ENCODE results near the gene S100A7A. TPM values are rescaled to one million over a fixed set of nuclear protein-coding genes. Genes with fewer than 3 reads are reported as not detected.
A peak's percentile ranks its signal among the peaks of the same experiment; 100 is the strongest.

The S100A7A gene
- polyA plus RNA-seq, 1 of the 3 experiments (the other 2 are of a cell fraction) = not detected

- Histone ChIP-seq H3K4me2 (no peak overlapping the region), H3K9me3 (no peaks in the 10 kb centered on the region), H3K79me2 (ENCODE audit: insufficient read depth) (no peaks in the 10 kb centered on the region), H3K9me2 (no peaks in the 10 kb centered on the region), H3K36me3 (replicated peaks in 1 of 2; ENCODE audit: control insufficient read depth in 1 of 2, insufficient read depth in 2 of 2, low read length in 1 of 2) (no peaks in the 10 kb centered on the region), H3K9ac (no peak overlapping the region), H4K20me1 (ENCODE audit: insufficient read depth) (no peaks in the 10 kb centered on the region), H3F3A (replicated peaks; ENCODE audit: insufficient read depth) (no peaks in the 10 kb centered on the region), H3K27ac (ENCODE audit: low read depth in 2 of 2, low read length in 1 of 2) (no peak overlapping the region), H3K4me1 (ENCODE audit: control insufficient read depth in 1 of 2, insufficient read depth in 2 of 2, low read depth in 1 of 2, low read length in 1 of 2) (no peaks in the 10 kb centered on the region), H3K4me3 (ENCODE audit: low read depth in 2 of 2, low read length in 1 of 2) (no peak overlapping the region), H2AFZ (ENCODE audit: low read depth) (no peak overlapping the region), H3K27me3 (ENCODE audit: insufficient read depth) (peaks cover 12% of the 10 kb centered on the region; the same call in 1 of the 2 replicates)
- no peak for TF ChIP-seq PBX3 (IDR thresholded peaks at IDR 0.05)
- TF ChIP-seq CTCF (IDR thresholded peaks at IDR 0.05) = peak; percentile 11; the same call in 1 of the 2 replicates
- 0% methylated on average over 3 of the region's 6 CpGs for WGBS (ENCODE audit: low lambda C conversion rate)
- DNase-seq = no peak
- POLR2A ChIA-PET = no interaction called here
- CTCF ChIA-PET = interaction anchor here (2.3 kb wide), 1 partner anchor 66 kb away, joined by 10 read pairs; no protein-coding TSS in a partner anchor
These were observed 12.5 kb downstream of the S100A7A start for GRCh38 chr1:153428791-153429190.

- Histone ChIP-seq H3K79me2 (ENCODE audit: insufficient read depth) (no peaks in the 10 kb centered on the region), H3K4me2 (no peak overlapping the region), H3F3A (replicated peaks; ENCODE audit: insufficient read depth) (no peaks in the 10 kb centered on the region), H3K9me3 (no peaks in the 10 kb centered on the region), H3K27me3 (ENCODE audit: insufficient read depth) (peaks cover 12% of the 10 kb centered on the region; the same call in 1 of the 2 replicates), H4K20me1 (ENCODE audit: insufficient read depth) (no peaks in the 10 kb centered on the region), H3K27ac (ENCODE audit: low read depth in 2 of 2, low read length in 1 of 2) (no peak overlapping the region), H3K4me3 (ENCODE audit: low read depth in 2 of 2, low read length in 1 of 2) (no peak overlapping the region), H3K36me3 (replicated peaks in 1 of 2; ENCODE audit: control insufficient read depth in 1 of 2, insufficient read depth in 2 of 2, low read length in 1 of 2) (no peaks in the 10 kb centered on the region), H3K9me2 (no peaks in the 10 kb centered on the region), H2AFZ (ENCODE audit: low read depth) (no peak overlapping the region), H3K4me1 (ENCODE audit: control insufficient read depth in 1 of 2, insufficient read depth in 2 of 2, low read depth in 1 of 2, low read length in 1 of 2) (no peaks in the 10 kb centered on the region), H3K9ac (no peak overlapping the region)
- POLR2A ChIA-PET = no interaction called here
- no peak for DNase-seq
- CTCF ChIA-PET = interaction anchor here (1.2 to 2.3 kb wide), 2 partner anchors 65 to 77 kb away, joined by 3 to 10 read pairs; no protein-coding TSS in a partner anchor
- 5% methylated on average over 7 of the region's 7 CpGs for WGBS (ENCODE audit: low lambda C conversion rate)
- no peak for TF ChIP-seq JUND (IDR thresholded peaks at IDR 0.05)
- TF ChIP-seq FOSL2 (IDR thresholded peaks at IDR 0.05; ENCODE audit: borderline replicate concordance, low read depth) = no peak
- TF ChIP-seq MAX (IDR thresholded peaks at IDR 0.05; ENCODE audit: low read depth) = no peak
- no peak for TF ChIP-seq ZBTB33 (IDR thresholded peaks at IDR 0.05; ENCODE audit: borderline replicate concordance, low read depth)
- no peak for TF ChIP-seq NRF1 (IDR thresholded peaks at IDR 0.05; ENCODE audit: low read depth, low read length)
- TF ChIP-seq YY1 (IDR thresholded peaks at IDR 0.05; ENCODE audit: low read depth) = no peak
- TF ChIP-seq MEF2A (IDR thresholded peaks at IDR 0.05; ENCODE audit: borderline replicate concordance, low read depth) = no peak
- no peak for TF ChIP-seq REST (IDR thresholded peaks at IDR 0.05; ENCODE audit: low read depth, low read length)
- no peak for TF ChIP-seq RCOR1 (IDR thresholded peaks at IDR 0.05; ENCODE audit: low read length)
- TF ChIP-seq RFX5 (IDR thresholded peaks at IDR 0.05; ENCODE audit: low read length) = no peak
- TF ChIP-seq GABPA (IDR thresholded peaks at IDR 0.05; ENCODE audit: low read depth) = no peak
- no peak for TF ChIP-seq EP300 (IDR thresholded peaks at IDR 0.05; ENCODE audit: borderline replicate concordance in 1 of 2, low read depth in 1 of 2, low read length in 1 of 2)
- TF ChIP-seq TCF12 (IDR thresholded peaks at IDR 0.05) = no peak
- TF ChIP-seq MXI1 (IDR thresholded peaks at IDR 0.05; ENCODE audit: low read depth, low read length) = no peak
These were observed 13.2 kb downstream of the S100A7A start for GRCh38 chr1:153429266-153430165.
